Measurements from ENCODE around the gene WDTC1. TPM values are rescaled to one million over a fixed set of nuclear protein-coding genes. Genes with fewer than 3 reads are reported as not detected.

Gene WDTC1
- total RNA-seq, 1 donor from 2014 or later: 22.4 TPM

GRCh38 chr1:27297903-27298302, 63.5 kb downstream of the WDTC1 start:
- Mint-ChIP-seq H3K27ac (no peak overlapping the region), H3K4me1 (ENCODE audit: low read depth) (peaks cover 3% of the 10 kb centered on the region), H3K27me3 (ENCODE audit: low read depth) (no peaks in the 10 kb centered on the region), H3K9me3 (no peaks in the 10 kb centered on the region), H3K36me3 (ENCODE audit: low read depth) (peaks cover 12% of the 10 kb centered on the region), H3K4me3 (ENCODE audit: low read depth) (no peak overlapping the region)
- intact Hi-C loops (cut with micrococcal nuclease): no loop called here
- DNase-seq (ENCODE audit: low spot score): no peak

DNA sequence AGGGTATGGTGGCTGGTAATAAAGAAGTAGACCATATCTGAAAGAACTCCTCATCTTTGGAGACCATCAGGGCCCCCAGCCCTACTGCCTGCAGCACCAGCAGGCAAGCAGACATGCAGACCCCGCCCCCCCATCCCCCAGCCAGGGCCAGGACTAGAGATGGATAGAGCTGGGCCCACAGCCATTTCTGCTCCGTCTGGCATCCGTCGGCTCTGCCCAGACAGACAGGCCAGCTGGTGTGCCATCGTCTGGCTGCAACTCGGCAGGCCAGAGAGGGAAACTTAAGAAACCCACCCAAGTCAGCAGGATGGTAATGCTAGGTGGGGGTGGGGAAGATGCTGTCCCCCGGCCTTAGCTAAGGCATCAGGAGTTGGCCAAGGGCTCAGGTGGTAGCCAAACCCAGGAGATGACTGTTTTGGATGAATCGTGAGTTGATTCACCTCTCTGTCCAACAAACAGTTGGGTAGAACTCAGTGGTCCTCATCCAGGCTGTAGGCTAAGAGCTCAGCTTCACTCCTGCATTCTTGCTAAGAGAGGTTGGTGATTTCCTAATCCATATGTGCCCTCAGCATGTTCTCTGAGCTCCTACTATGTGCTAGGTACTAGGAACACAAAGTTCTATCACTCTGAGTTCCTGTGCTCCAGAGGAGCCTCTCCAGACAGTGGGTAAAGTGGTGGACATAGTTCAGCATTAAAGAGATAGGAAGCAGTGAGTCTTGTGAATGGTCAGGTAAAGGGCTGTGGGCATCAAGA, 64.4 kb downstream of the WDTC1 start:
- no peak overlapping the region for H3K27ac Mint-ChIP-seq
- no peak for DNase-seq (ENCODE audit: low spot score)
- H3K4me3 Mint-ChIP-seq (ENCODE audit: low read depth): no peak overlapping the region
- H3K9me3 Mint-ChIP-seq: no peaks in the 10 kb centered on the region
- intact Hi-C loops (cut with micrococcal nuclease): no loop called here
- peaks cover 3% of the 10 kb centered on the region for H3K4me1 Mint-ChIP-seq (ENCODE audit: low read depth)
- no peaks in the 10 kb centered on the region for H3K27me3 Mint-ChIP-seq (ENCODE audit: low read depth)
- H3K36me3 Mint-ChIP-seq (ENCODE audit: low read depth): peaks cover 12% of the 10 kb centered on the region

- intact Hi-C loops (cut with micrococcal nuclease): loop anchor here (5.0 kb wide), 1 partner anchor 308 kb away; no protein-coding TSS in a partner anchor
- Mint-ChIP-seq H3K27ac (no peak overlapping the region), H3K4me1 (ENCODE audit: low read depth) (peaks cover 3% of the 10 kb centered on the region), H3K36me3 (ENCODE audit: low read depth) (peaks cover 8% of the 10 kb centered on the region), H3K9me3 (no peaks in the 10 kb centered on the region), H3K4me3 (ENCODE audit: low read depth) (no peak overlapping the region), H3K27me3 (ENCODE audit: low read depth) (no peaks in the 10 kb centered on the region)
- no peak for DNase-seq (ENCODE audit: low spot score)
Observed at GRCh38 chr1:27299385-27300271, 65.2 kb downstream of the WDTC1 start.

DNA sequence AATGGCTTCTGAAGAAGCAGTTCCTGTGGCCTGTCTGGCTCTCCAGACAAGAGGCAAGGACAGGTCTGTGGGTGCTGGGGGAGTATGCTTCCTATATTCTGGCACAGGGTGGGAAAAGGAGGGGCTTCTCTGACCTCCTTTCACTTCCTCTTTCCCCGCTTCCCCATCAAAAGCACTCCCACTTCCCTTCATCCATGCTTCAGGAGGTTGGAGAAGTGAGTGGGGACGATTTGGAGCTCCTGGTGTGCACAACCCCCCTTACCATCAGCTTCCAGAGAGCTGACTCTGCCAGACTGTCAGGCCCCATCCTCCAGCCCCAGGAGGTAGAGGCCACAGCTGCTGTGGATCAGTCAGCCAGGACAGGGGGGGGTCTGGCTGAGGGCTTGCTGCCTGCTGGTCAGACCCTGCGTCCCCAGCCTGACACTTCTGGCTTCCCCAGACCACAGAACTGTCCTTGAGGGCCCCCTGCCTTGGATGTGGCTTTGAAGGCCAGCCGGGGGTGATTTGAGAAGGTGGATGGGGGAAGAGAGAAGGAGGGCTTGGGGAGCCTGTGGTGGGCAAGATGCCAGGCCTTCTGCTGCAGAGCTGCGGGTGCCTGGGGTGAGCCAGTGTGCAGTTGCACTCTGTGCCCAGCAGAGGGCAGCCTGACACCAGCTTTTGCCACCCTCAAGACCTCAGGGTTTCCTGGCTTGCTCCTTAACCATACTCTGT, 66.1 kb downstream of the WDTC1 start:
- no peak overlapping the region for H3K4me3 Mint-ChIP-seq (ENCODE audit: low read depth)
- H3K27ac Mint-ChIP-seq: no peak overlapping the region
- intact Hi-C loops (cut with micrococcal nuclease): loop anchor here (1.0 to 5.0 kb wide), 2 partner anchors 88 to 307 kb away; no protein-coding TSS in a partner anchor
- peaks cover 8% of the 10 kb centered on the region for H3K36me3 Mint-ChIP-seq (ENCODE audit: low read depth)
- H3K27me3 Mint-ChIP-seq (ENCODE audit: low read depth): no peaks in the 10 kb centered on the region
- DNase-seq (ENCODE audit: low spot score): peak; percentile 63
- no peaks in the 10 kb centered on the region for H3K9me3 Mint-ChIP-seq
- peaks cover 3% of the 10 kb centered on the region for H3K4me1 Mint-ChIP-seq (ENCODE audit: low read depth)

DNA sequence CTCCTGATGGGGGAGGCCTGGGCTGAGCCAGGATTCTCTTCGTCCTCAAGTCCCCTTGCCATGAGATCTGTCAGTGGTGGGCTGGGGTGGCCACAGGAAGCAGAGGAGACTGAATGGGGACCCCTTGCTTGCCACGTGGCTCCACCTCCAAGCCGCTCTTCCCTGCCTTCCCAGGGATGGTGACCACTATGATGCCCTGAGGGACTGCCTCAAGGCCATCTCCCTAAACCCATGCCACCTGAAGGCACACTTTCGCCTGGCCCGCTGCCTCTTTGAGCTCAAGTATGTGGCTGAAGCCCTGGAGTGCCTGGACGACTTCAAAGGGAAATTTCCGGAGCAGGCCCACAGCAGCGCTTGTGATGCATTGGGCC, 66.6 kb downstream of the WDTC1 start:
- peaks cover 3% of the 10 kb centered on the region for H3K4me1 Mint-ChIP-seq (ENCODE audit: low read depth)
- H3K36me3 Mint-ChIP-seq (ENCODE audit: low read depth): peaks cover 7% of the 10 kb centered on the region
- no peak overlapping the region for H3K27ac Mint-ChIP-seq
- no peak overlapping the region for H3K4me3 Mint-ChIP-seq (ENCODE audit: low read depth)
- no peak for DNase-seq (ENCODE audit: low spot score)
- H3K27me3 Mint-ChIP-seq (ENCODE audit: low read depth): no peaks in the 10 kb centered on the region
- intact Hi-C loops (cut with micrococcal nuclease): loop anchor here (1.0 to 5.0 kb wide), 2 partner anchors 87 to 306 kb away; no protein-coding TSS in a partner anchor
- no peaks in the 10 kb centered on the region for H3K9me3 Mint-ChIP-seq

DNA sequence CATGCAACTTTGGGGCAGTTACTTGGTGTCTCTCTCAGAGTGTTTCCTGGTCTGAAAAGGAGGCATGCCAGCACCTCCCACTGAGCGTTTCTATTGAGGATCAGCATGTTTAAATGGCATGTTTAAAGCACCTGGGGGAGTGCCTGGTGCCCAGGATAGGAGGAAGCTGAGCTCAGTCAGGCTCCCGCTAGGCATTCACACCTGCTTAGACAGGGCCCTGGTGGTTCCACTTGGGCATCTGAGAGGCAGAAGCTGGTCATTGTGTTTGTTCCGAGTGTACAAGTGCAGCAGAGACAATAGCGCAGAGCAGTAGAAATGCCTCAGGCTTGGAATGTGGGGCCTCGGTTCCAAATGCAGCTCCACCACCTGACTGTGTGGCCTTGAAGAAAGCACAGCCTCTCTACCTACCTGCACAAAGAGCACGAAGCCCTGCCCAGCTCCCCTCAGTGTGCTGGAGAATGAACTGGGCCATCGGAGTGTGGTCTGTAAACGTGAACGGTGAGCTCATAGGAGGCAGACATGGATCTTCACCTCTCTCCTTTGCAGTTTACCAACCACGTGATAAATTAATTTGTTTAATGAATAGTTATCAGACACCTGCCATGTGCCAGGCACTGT, 67.3 kb downstream of the WDTC1 start:
- Mint-ChIP-seq H3K27me3 (ENCODE audit: low read depth) (no peaks in the 10 kb centered on the region), H3K9me3 (no peaks in the 10 kb centered on the region), H3K27ac (no peak overlapping the region), H3K36me3 (ENCODE audit: low read depth) (peaks cover 3% of the 10 kb centered on the region), H3K4me3 (ENCODE audit: low read depth) (no peak overlapping the region), H3K4me1 (ENCODE audit: low read depth) (peaks cover 1% of the 10 kb centered on the region)
- intact Hi-C loops (cut with micrococcal nuclease): loop anchor here (1.0 to 5.0 kb wide), 2 partner anchors 87 to 306 kb away; no protein-coding TSS in a partner anchor
- DNase-seq (ENCODE audit: low spot score): no peak

DNA sequence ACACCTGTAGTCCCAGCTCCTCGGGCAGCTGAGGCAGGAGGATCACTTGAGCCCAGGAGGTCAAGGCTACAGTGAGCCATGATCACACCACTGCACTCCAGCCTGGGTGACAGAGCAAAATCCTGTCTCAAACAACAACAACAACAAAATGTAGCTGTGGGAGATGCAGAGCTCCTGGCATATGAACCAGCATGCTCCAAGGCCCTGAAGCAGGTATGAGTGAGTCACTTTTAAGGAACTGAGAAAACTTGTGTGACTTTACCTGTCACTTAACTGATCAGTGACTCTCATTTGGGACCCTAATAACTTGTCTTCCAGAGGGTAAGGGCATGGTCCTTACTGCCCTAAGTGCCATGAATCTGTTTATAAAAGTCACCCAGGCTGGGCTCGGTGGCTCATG, 68.2 kb downstream of the WDTC1 start:
- H3K27ac Mint-ChIP-seq: no peak overlapping the region
- H3K36me3 Mint-ChIP-seq (ENCODE audit: low read depth): peaks cover 3% of the 10 kb centered on the region
- intact Hi-C loops (cut with micrococcal nuclease): loop anchor here (5.0 kb wide), 1 partner anchor 305 kb away; no protein-coding TSS in a partner anchor
- peaks cover 1% of the 10 kb centered on the region for H3K4me1 Mint-ChIP-seq (ENCODE audit: low read depth)
- DNase-seq (ENCODE audit: low spot score): no peak
- H3K9me3 Mint-ChIP-seq: no peaks in the 10 kb centered on the region
- no peak overlapping the region for H3K4me3 Mint-ChIP-seq (ENCODE audit: low read depth)
- no peaks in the 10 kb centered on the region for H3K27me3 Mint-ChIP-seq (ENCODE audit: low read depth)

DNA sequence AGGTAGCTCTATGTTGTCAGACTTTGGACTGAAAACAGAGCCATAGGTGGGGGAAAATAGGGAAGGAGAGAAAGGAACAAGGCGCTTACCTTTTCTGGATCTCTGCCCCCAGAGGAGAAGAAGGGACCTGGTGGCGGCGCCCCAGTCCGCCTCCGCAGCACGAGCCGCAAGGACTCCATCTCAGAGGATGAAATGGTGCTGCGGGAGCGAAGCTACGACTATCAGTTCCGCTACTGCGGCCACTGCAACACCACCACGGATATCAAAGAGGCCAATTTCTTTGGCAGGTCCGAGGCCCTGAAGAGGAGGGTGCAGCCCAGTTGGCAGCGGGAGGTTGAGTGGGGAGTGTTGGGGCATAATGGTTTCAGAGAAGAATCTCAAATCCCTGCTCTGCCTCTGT, 69.1 kb downstream of the WDTC1 start:
- H3K27ac Mint-ChIP-seq: no peak overlapping the region
- H3K4me3 Mint-ChIP-seq (ENCODE audit: low read depth): no peak overlapping the region
- no peaks in the 10 kb centered on the region for H3K27me3 Mint-ChIP-seq (ENCODE audit: low read depth)
- H3K4me1 Mint-ChIP-seq (ENCODE audit: low read depth): peaks cover 1% of the 10 kb centered on the region
- peaks cover 3% of the 10 kb centered on the region for H3K36me3 Mint-ChIP-seq (ENCODE audit: low read depth)
- no peaks in the 10 kb centered on the region for H3K9me3 Mint-ChIP-seq
- intact Hi-C loops (cut with micrococcal nuclease): loop anchor here (5.0 kb wide), 1 partner anchor 304 kb away; no protein-coding TSS in a partner anchor
- DNase-seq (ENCODE audit: low spot score): no peak

GRCh38 chr1:27306071-27306470, 71.6 kb downstream of the WDTC1 start:
- DNase-seq (ENCODE audit: low spot score): no peak
- Mint-ChIP-seq H3K36me3 (ENCODE audit: low read depth) (no peaks in the 10 kb centered on the region), H3K27me3 (ENCODE audit: low read depth) (no peaks in the 10 kb centered on the region), H3K4me1 (ENCODE audit: low read depth) (no peaks in the 10 kb centered on the region), H3K9me3 (no peaks in the 10 kb centered on the region), H3K4me3 (ENCODE audit: low read depth) (no peak overlapping the region), H3K27ac (no peak overlapping the region)
- intact Hi-C loops (cut with micrococcal nuclease): no loop called here

- Mint-ChIP-seq H3K27ac (no peak overlapping the region), H3K4me1 (ENCODE audit: low read depth) (no peaks in the 10 kb centered on the region), H3K4me3 (ENCODE audit: low read depth) (no peak overlapping the region), H3K9me3 (no peaks in the 10 kb centered on the region), H3K36me3 (ENCODE audit: low read depth) (no peaks in the 10 kb centered on the region), H3K27me3 (ENCODE audit: low read depth) (no peaks in the 10 kb centered on the region)
- intact Hi-C loops (cut with micrococcal nuclease): no loop called here
- no peak for DNase-seq (ENCODE audit: low spot score)
Observed at GRCh38 chr1:27306892-27307761, 72.7 kb downstream of the WDTC1 start.

- H3K27ac Mint-ChIP-seq: no peak overlapping the region
- no peak overlapping the region for H3K4me3 Mint-ChIP-seq (ENCODE audit: low read depth)
- H3K27me3 Mint-ChIP-seq (ENCODE audit: low read depth): peaks cover 5% of the 10 kb centered on the region
- H3K36me3 Mint-ChIP-seq (ENCODE audit: low read depth): no peaks in the 10 kb centered on the region
- no peak for DNase-seq (ENCODE audit: low spot score)
- intact Hi-C loops (cut with micrococcal nuclease): no loop called here
- H3K9me3 Mint-ChIP-seq: no peaks in the 10 kb centered on the region
- no peaks in the 10 kb centered on the region for H3K4me1 Mint-ChIP-seq (ENCODE audit: low read depth)
Observed at GRCh38 chr1:27307874-27308598, 73.6 kb downstream of the WDTC1 start.

All from activated T-helper 2 cell treated with anti-CD3 and anti-CD28 coated beads, Interferon-gamma antibody, Interleukin-2, Interleukin-4, amounts not matched to agents 10 μg/mL and 5 μg/mL and 100 μg/mL, durations not matched to agents 14 hours and 24 hours and 36 hours (primary cell).